Umbilical cord (tissue), 2 donors: ENCODE measurements around the gene FBXO2. TPM values are rescaled to one million over a fixed set of nuclear protein-coding genes. Genes with fewer than 3 reads are reported as not detected.

ENCODE experiments used
- DNase-seq: peaks from one replicate; pipeline ENCODE4 v3.0.0-alpha.2; 2015; ENCODE audit warnings: low spot score
- total RNA-seq: library from RNA; depleted of rRNA; stranded (reverse); fragments of >200 nt; gene quantifications from one replicate; pipeline ENCODE4 v1.2.3, GENCODE V29; 2014; ENCODE audit warnings: low replicate concordance; ENCODE audit not compliant: insufficient read depth

FBXO2 gene
- total RNA-seq, 1 donor from 2014 or later: 4.1 TPM

- DNase-seq: no peak
These were observed 28.1 kb upstream of the FBXO2 start for GRCh38 chr1:11682287-11682771.

- DNase-seq: peak; percentile 86
These were observed 27.0 kb upstream of the FBXO2 start, which contains the start of gene MAD2L2 for GRCh38 chr1:11681071-11681771. Gene MAD2L2, minus strand, starts transcription at chr1:11681148. Its CDS starts 547 bp downstream, at chr1:11680601.

GRCh38 chr1:11680270-11681070 lies 26.2 kb upstream of the FBXO2 start:
- DNase-seq: no peak

DNA sequence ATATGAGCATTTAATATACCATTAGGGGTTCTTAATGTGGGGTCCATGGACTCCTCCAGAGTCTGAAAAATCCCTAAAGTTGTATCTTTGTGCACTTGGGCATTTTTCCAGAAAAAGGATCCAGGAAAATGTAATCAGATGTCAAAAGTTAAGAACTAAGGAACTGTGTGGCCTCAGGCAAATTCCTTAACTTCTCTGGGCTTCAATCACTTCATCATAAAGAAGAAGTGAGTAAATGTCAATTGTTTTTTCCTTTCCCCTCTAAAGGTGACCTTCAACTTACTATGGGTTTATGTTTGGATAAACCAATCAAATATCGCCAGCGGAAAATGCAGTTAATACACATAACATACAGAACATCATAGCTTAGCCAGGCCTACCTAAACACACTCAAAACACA lies 24.2 kb upstream of the FBXO2 start:
- DNase-seq: no peak

GRCh38 chr1:11676386-11677103 lies 22.3 kb upstream of the FBXO2 start:
- no peak for DNase-seq

- DNase-seq: no peak
These were observed 21.1 kb upstream of the FBXO2 start for GRCh38 chr1:11675325-11675724.

DNA sequence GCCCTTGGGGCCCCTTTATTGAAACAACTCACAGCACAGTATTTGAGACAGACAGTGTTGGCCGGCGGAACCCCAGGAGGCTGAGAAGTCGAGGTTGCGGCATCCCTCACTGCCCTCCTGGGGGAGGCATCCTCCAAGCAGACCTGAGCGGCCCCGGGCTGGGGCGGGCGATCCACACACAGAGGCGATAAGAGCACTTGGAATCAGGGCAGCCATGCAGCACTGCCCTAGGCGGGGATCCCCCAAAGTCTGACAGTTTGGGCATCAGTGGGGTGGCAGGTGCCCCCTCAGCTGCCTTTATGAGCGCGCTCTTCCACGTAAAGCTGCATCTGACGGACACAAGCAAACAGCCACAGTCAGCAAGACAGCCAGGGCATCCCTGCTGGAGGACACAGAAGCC lies 20.3 kb upstream of the FBXO2 start:
- no peak for DNase-seq

- DNase-seq: no peak
These were observed 19.0 kb upstream of the FBXO2 start for GRCh38 chr1:11673089-11673769.

GRCh38 chr1:11671544-11672286 lies 17.5 kb upstream of the FBXO2 start:
- DNase-seq: no peak

GRCh38 chr1:11671205-11671543 lies 16.9 kb upstream of the FBXO2 start:
- DNase-seq: no peak

DNA sequence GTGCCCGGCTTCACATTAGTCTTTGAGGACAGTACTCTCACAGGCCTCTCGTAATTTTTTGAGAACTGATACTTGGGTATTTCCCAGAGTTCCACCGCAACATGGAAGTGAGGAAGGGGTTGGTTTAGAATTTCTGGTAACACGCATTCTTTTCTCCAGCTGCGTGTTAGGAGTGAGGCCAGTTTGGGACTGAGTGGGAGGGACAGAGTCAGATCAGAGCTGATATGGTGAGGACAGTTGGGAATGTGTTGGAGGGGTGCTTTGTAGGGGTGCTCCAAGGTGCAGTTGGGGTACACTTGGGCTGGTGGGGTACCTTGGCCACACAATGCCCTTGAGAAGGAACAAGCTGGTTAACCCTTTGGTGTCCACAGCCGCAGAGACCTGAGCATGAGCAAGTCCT lies 16.5 kb upstream of the FBXO2 start:
- DNase-seq: no peak

GRCh38 chr1:11668516-11668915 lies 14.3 kb upstream of the FBXO2 start:
- DNase-seq: no peak

DNA sequence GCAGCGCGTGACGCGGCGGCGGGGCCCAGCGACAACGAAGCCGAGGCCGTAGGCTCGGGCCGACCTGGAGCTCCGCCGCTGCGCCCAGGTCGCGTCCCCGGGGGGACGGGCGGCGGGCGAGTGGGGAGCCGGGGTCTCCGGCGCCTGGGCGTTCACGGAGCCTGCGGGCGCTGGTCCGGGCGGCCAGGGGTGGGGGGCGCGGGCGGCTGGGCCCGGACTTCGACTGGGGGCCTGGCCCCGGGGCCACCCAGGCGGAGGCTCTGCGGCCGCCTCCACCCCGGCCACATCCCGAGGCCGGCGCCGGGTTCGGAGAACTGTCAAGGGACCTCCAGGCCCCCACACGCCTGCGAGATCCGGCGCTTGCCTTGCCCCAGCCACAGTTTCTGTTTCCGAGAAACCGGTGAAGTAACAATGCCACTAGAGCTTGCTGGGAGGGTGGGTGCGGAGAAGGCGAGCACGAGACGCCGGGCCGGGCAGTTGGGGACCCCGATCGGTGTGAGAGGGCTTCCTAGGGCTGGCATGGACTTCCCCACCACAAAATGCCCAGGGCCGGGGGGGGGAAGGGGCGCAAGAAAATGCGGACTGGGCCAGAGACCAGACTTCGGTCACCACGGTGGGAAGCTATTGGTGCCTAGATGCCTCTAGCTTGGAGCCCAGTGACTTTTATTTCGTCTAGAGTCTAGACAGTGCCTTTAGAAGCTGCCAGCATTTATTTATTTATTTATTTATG lies 10.3 kb upstream of the FBXO2 start:
- DNase-seq: peak; percentile 44

GRCh38 chr1:11661103-11661502 lies 6.9 kb upstream of the FBXO2 start:
- no peak for DNase-seq

GRCh38 chr1:11659748-11660147 lies 5.5 kb upstream of the FBXO2 start:
- DNase-seq: no peak

DNA sequence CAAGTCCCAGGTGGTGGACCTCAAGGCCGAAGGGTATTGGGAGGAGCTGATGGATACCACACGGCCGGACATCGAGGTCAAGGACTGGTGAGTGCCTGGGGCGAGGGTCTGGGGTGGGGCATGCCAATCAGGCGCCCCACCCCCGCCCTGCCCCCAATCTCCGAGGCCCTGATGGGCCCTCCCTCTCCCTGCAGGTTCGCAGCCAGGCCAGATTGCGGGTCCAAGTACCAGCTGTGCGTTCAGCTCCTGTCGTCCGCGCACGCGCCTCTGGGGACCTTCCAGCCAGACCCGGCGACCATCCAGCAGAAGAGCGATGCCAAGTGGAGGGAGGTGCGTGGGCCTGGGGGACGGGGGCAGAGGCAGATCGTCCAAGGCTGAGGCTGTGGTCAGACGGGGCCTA lies 4.3 kb upstream of the FBXO2 start:
- DNase-seq: no peak

GRCh38 chr1:11657654-11658053 lies 3.4 kb upstream of the FBXO2 start:
- DNase-seq: no peak

GRCh38 chr1:11654939-11655808 lies 945 bp upstream of the FBXO2 start:
- no peak for DNase-seq

DNA sequence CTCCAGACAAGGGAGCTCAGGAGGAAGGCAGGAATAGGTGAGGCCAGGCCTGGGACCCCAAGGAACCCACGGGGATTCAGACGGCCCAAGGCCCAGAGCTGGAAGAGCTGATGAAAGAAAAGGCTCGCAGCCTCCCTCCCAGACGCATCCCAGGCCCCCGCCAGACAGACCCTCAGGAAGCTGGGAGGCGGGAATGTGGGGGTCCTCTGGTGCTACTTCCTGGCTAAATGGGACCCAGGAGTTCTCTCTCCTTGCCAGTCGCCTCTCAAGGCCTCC lies 430 bp downstream of the FBXO2 start:
- no peak for DNase-seq
